GM12878 (cell line): Measurements from ENCODE around the gene CBLB. TPM values are rescaled to one million over a fixed set of nuclear protein-coding genes. Genes with fewer than 3 reads are reported as not detected.

Experiments used
- ATAC-seq: fragments of 200-7000 bp; cut with Tn5 transposase; 3 replicates; pipeline ENCODE4 v1.9.1; 2020; ENCODE audit warnings: mild to moderate bottlenecking, moderate library complexity
- BruUV-seq: library from RNA; stranded (reverse); fragments of 400-500 nt; replicated peaks from 2 replicates; lab custom pipeline; 2021; lab: Mats Ljungman, UMichigan
- CTCF ChIA-PET: fragments of 300-600 bp; sonication (Branson Sonifier 250); formaldehyde crosslinking; extraction: SDS; loops from one replicate; lab custom pipeline; 2021; ENCODE audit warnings: inconsistent platforms; lab: Yijun Ruan, JAX
- POLR2A ChIA-PET: fragments of 350-600 bp; formaldehyde crosslinking; extraction: SDS; loops from one replicate; lab custom pipeline; 2021; ENCODE audit warnings: inconsistent platforms; lab: Charles Lee
- RAD21 ChIA-PET: fragments of 300-600 bp; sonication (Branson Sonifier 250); formaldehyde crosslinking; loops from one replicate; lab custom pipeline; 2023; ENCODE audit warnings: antibody characterized with exemption; ENCODE audit not compliant: unreplicated experiment; lab: Charles Lee
- SMC1A ChIA-PET: fragments of 300-600 bp; sonication (Branson Sonifier 250); formaldehyde crosslinking; loops from one replicate; lab custom pipeline; 2023; ENCODE audit not compliant: unreplicated experiment, uncharacterized antibody; lab: Charles Lee
- DNase-seq: peaks from one replicate; pipeline ENCODE4 v3.0.0-alpha.2; 2011; ENCODE audit warnings: low read depth, low spot score
- FAIRE-seq: peaks from 3 replicates; lab custom pipeline; 2011; peaks lifted over from hg19 to GRCh38; lab: Jason Lieb, UNC
- H2AFZ ChIP-seq: 2 replicates; pipeline ENCODE4 v1.6.0; 2011; ENCODE audit warnings: low read depth, low read length, control low read depth; ENCODE audit not compliant: control insufficient read depth
- H3K27ac ChIP-seq: 2 replicates; pipeline ENCODE4 v1.5.1; 2011; ENCODE audit warnings: control low read depth; ENCODE audit not compliant: control insufficient read depth, insufficient read depth
- H3K27me3 ChIP-seq, 2 experiments: replicated peaks in 1 of 2; 2 replicates each; pipeline versions ENCODE4 v1.6.0 to v1.6.1; 2011; ENCODE audit warnings: low read length in 1 of 2; ENCODE audit not compliant: control insufficient read depth in 2 of 2, insufficient read depth in 2 of 2
- H3K36me3 ChIP-seq, 2 experiments: 2 replicates each; pipeline ENCODE4 v1.5.1; 2011; ENCODE audit warnings: low read length in 1 of 2; ENCODE audit not compliant: control insufficient read depth in 2 of 2, insufficient read depth in 2 of 2
- H3K4me1 ChIP-seq: 2 replicates; pipeline ENCODE4 v1.6.1; 2011; ENCODE audit warnings: mild to moderate bottlenecking, low read length, moderate library complexity, mixed read lengths; ENCODE audit not compliant: control insufficient read depth, insufficient read depth
- H3K4me2 ChIP-seq: 2 replicates; pipeline ENCODE4 v1.6.0; 2011; ENCODE audit warnings: control low read depth; ENCODE audit not compliant: control insufficient read depth, insufficient read depth
- H3K4me3 ChIP-seq: fragments of 200-600 bp; sonication (generic); 2 replicates; pipeline ENCODE4 v1.5.1; 2016
- H3K79me2 ChIP-seq: 2 replicates; pipeline ENCODE4 v1.6.0; 2011; ENCODE audit warnings: low read length; ENCODE audit not compliant: control insufficient read depth, insufficient read depth
- H3K9ac ChIP-seq: 2 replicates; pipeline ENCODE4 v1.8.0; 2011; ENCODE audit warnings: low read length, control low read depth, mixed read lengths; ENCODE audit not compliant: control insufficient read depth, insufficient read depth
- H3K9me3 ChIP-seq: replicated peaks from 3 replicates; pipeline ENCODE4 v1.5.1; 2011; ENCODE audit warnings: mild to moderate bottlenecking, low read length; ENCODE audit not compliant: control insufficient read depth, insufficient read depth
- H4K20me1 ChIP-seq: 2 replicates; pipeline ENCODE4 v1.6.0; 2011; ENCODE audit not compliant: control insufficient read depth, insufficient read depth
- BCL11A ChIP-seq: IDR thresholded peaks from 2 replicates; pipeline ENCODE4 v1.6.1; 2011; ENCODE audit warnings: low read depth, low read length
- BHLHE40 ChIP-seq, 2 experiments: fragments of 450-650 bp in 1 of 2; IDR thresholded peaks; 2 replicates each; pipeline ENCODE4 v1.6.1; 2011 to 2017; ENCODE audit warnings: low read depth in 2 of 2, borderline replicate concordance in 1 of 2, improper control_type of control experiment in 1 of 2, low read length in 1 of 2, mild to moderate bottlenecking in 1 of 2
- CHD2 ChIP-seq: IDR thresholded peaks from 2 replicates; pipeline ENCODE4 v1.6.1; 2011; ENCODE audit warnings: low read depth, low read length, improper control_type of control experiment, borderline replicate concordance
- IRF4 ChIP-seq: IDR thresholded peaks from 2 replicates; pipeline ENCODE4 v1.6.1; 2011; ENCODE audit warnings: low read depth, low read length
- MTA3 ChIP-seq: IDR thresholded peaks from 2 replicates; pipeline ENCODE4 v1.6.1; 2012; ENCODE audit warnings: low read length, inconsistent platforms, borderline replicate concordance
- NR2F1 ChIP-seq: fragments of 450-650 bp; conservative IDR thresholded peaks from 2 replicates; pipeline ENCODE4 v1.6.1; 2017; ENCODE audit warnings: mild to moderate bottlenecking
- PAX8 ChIP-seq: fragments of 450-650 bp; IDR thresholded peaks from 2 replicates; pipeline ENCODE4 v1.6.1; 2017; ENCODE audit warnings: mild to moderate bottlenecking, moderate library complexity
- PML ChIP-seq: IDR thresholded peaks from 2 replicates; pipeline ENCODE4 v1.6.1; 2012; ENCODE audit warnings: low read length, inconsistent platforms
- RB1 ChIP-seq: fragments of 450-650 bp; formaldehyde crosslinking; IDR thresholded peaks from 2 replicates; pipeline ENCODE4 v1.6.1; 2017; ENCODE audit warnings: mild to moderate bottlenecking, borderline replicate concordance
- ZNF207 ChIP-seq: fragments of 450-650 bp; IDR thresholded peaks from 2 replicates; pipeline ENCODE4 v1.6.1; 2014; ENCODE audit warnings: antibody characterized with exemption, mild to moderate bottlenecking, borderline replicate concordance
- ZNF384 ChIP-seq: IDR thresholded peaks from 2 replicates; pipeline ENCODE4 v1.6.1; 2012; ENCODE audit warnings: low read depth, mild to moderate bottlenecking, low read length, improper control_type of control experiment, borderline replicate concordance
- in situ Hi-C: fragments of 300-500 bp; cut with MboI; formaldehyde crosslinking; loops from 9 replicates; pipeline ENCODE4 v1.14.3; 2018; ENCODE audit warnings: mixed read lengths
- intact Hi-C: fragments of 100-400 bp; cut with micrococcal nuclease; formaldehyde crosslinking; loops from one replicate; pipeline ENCODE4 v1.14.2; 2022; ENCODE audit not compliant: unreplicated experiment
- polyA plus RNA-seq, 11 experiments: library from polyadenylated mRNA; depleted of rRNA in 4 of 11; unstranded in 6 of 11; stranded (reverse) in 5 of 11; fragments of >200 nt; fragmentation: Nextera tagmentation in 4 of 11; fragmentation: Illumina TruSeq in 1 of 11; extraction: Ambion mirVana in 4 of 11; extraction: Trizol in 1 of 11; gene quantifications; 1 replicate in 1 of 11; 2 replicates in 10 of 11; pipeline versions ENCODE4 v1.2.1 to v1.2.3, GENCODE V29; 2011 to 2016; ENCODE audit warnings: inconsistent platforms in 2 of 11, missing spikeins in 2 of 11, low read depth in 1 of 11
- total RNA-seq, 4 experiments: library from RNA; depleted of rRNA in 3 of 4; stranded (reverse); fragments of >200 nt in 3 of 4; fragmentation: Illumina TruSeq in 1 of 4; extraction: Trizol in 1 of 4; gene quantifications; 2 replicates each; pipeline versions ENCODE4 v1.2.1 to v1.2.3, GENCODE V29; 2013 to 2021
- TF ChIP-seq, protein P1 (sequence below): IDR thresholded peaks from 2 replicates; pipeline ENCODE4 v1.6.1; 2011; ENCODE audit warnings: borderline replicate concordance, low read depth, mild to moderate bottlenecking, moderate library complexity, low read length; ENCODE audit not compliant: insufficient read depth, poor library complexity, severe bottlenecking
- TF ChIP-seq, protein P2 (sequence below): fragments of 450-650 bp; IDR thresholded peaks from 2 replicates; pipeline ENCODE4 v1.6.1; 2017; ENCODE audit warnings: mild to moderate bottlenecking, moderate library complexity

CBLB gene
- total and polyA plus RNA-seq, 10 of the 15 experiments (the other 5 are each of a cell fraction or from before 2014, with no cell fraction given): 17.2 to 107 (median 41.9) TPM

DNA sequence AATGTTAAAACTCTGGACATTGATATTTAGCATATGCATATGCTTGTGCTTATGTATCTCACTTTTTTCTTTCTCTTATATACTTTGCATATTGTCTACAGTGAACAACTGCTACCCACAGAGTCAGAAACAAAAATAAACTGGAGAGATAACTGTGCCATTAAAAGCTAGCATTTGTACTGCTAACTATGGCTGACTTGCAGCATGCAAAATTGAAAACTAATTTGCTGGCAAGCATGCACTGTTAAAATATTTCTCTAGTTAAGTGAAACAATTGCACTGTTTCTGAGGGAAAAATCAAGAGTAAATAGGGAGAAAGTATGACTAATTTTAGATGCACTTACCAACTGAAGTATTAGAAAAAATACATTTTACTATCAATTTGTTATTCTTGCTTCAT is 177.8 kb downstream of the CBLB start:
- Histone ChIP-seq H3K27me3 (no peaks in the 10 kb centered on the region), H3K4me2 (no peak overlapping the region), H3K36me3 (peaks cover 0 to 9% of the 10 kb centered on the region in 2 experiments; a peak in 1 of 4 replicates), H3K4me1 (no peaks in the 10 kb centered on the region), H3K4me3 (no peak overlapping the region), H3K9me3 (no peaks in the 10 kb centered on the region), H3K9ac (no peak overlapping the region), H2AFZ (no peak overlapping the region), H3K79me2 (no peaks in the 10 kb centered on the region), H4K20me1 (no peaks in the 10 kb centered on the region), H3K27ac (no peak overlapping the region)
- ChIA-PET RAD21 (interaction anchor here (1.1 kb wide), 1 partner anchor 110 kb away, joined by 4 read pairs; no protein-coding TSS in a partner anchor), CTCF (interaction anchor here (1.0 kb wide), 1 partner anchor 919 kb away, joined by 5 read pairs; no protein-coding TSS in a partner anchor), SMC1A (interaction anchor here (1.1 kb wide), 2 partner anchors 146 to 918 kb away, joined by 3 to 5 read pairs; no protein-coding TSS in a partner anchor), POLR2A (no interaction called here)
- BruUV-seq: no TSS peak
- DNase-seq (no peak), FAIRE-seq (no peak), ATAC-seq (no peak)
- no peak for TF ChIP-seq ZNF384
- no peak for TF ChIP-seq PML
- no peak for TF ChIP-seq PAX8
- TF ChIP-seq, protein P1, sequence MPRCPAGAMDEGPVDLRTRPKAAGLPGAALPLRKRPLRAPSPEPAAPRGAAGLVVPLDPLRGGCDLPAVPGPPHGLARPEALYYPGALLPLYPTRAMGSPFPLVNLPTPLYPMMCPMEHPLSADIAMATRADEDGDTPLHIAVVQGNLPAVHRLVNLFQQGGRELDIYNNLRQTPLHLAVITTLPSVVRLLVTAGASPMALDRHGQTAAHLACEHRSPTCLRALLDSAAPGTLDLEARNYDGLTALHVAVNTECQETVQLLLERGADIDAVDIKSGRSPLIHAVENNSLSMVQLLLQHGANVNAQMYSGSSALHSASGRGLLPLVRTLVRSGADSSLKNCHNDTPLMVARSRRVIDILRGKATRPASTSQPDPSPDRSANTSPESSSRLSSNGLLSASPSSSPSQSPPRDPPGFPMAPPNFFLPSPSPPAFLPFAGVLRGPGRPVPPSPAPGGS: no peak
- TF ChIP-seq BCL11A: no peak
- no peak for TF ChIP-seq RB1
- no peak for TF ChIP-seq ZNF207
- TF ChIP-seq NR2F1: no peak
- no peak for TF ChIP-seq IRF4
- TF ChIP-seq BHLHE40 (IDR thresholded peaks at IDR 0.05; ENCODE audit: borderline replicate concordance in 1 of 2, low read depth in 2 of 2, low read length in 1 of 2): no peak
- TF ChIP-seq, protein P2, sequence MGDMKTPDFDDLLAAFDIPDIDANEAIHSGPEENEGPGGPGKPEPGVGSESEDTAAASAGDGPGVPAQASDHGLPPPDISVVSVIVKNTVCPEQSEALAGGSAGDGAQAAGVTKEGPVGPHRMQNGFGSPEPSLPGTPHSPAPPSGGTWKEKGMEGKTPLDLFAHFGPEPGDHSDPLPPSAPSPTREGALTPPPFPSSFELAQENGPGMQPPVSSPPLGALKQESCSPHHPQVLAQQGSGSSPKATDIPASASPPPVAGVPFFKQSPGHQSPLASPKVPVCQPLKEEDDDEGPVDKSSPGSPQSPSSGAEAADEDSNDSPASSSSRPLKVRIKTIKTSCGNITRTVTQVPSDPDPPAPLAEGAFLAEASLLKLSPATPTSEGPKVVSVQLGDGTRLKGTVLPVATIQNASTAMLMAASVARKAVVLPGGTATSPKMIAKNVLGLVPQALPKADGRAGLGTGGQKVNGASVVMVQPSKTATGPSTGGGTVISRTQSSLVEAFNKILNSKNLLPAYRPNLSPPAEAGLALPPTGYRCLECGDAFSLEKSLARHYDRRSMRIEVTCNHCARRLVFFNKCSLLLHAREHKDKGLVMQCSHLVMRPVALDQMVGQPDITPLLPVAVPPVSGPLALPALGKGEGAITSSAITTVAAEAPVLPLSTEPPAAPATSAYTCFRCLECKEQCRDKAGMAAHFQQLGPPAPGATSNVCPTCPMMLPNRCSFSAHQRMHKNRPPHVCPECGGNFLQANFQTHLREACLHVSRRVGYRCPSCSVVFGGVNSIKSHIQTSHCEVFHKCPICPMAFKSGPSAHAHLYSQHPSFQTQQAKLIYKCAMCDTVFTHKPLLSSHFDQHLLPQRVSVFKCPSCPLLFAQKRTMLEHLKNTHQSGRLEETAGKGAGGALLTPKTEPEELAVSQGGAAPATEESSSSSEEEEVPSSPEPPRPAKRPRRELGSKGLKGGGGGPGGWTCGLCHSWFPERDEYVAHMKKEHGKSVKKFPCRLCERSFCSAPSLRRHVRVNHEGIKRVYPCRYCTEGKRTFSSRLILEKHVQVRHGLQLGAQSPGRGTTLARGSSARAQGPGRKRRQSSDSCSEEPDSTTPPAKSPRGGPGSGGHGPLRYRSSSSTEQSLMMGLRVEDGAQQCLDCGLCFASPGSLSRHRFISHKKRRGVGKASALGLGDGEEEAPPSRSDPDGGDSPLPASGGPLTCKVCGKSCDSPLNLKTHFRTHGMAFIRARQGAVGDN: no peak
- TF ChIP-seq MTA3: no peak
- TF ChIP-seq CHD2: no peak
- in situ Hi-C loops (no loop called here), intact Hi-C loops (no loop called here)
